ENCODE data around the gene LRRC23. TPM values are rescaled to one million over a fixed set of nuclear protein-coding genes. Genes with fewer than 3 reads are reported as not detected.

The LRRC23 gene
- total and polyA plus RNA-seq, 2 experiments from 2014 or later: 2.4 to 9.1 TPM

DNA sequence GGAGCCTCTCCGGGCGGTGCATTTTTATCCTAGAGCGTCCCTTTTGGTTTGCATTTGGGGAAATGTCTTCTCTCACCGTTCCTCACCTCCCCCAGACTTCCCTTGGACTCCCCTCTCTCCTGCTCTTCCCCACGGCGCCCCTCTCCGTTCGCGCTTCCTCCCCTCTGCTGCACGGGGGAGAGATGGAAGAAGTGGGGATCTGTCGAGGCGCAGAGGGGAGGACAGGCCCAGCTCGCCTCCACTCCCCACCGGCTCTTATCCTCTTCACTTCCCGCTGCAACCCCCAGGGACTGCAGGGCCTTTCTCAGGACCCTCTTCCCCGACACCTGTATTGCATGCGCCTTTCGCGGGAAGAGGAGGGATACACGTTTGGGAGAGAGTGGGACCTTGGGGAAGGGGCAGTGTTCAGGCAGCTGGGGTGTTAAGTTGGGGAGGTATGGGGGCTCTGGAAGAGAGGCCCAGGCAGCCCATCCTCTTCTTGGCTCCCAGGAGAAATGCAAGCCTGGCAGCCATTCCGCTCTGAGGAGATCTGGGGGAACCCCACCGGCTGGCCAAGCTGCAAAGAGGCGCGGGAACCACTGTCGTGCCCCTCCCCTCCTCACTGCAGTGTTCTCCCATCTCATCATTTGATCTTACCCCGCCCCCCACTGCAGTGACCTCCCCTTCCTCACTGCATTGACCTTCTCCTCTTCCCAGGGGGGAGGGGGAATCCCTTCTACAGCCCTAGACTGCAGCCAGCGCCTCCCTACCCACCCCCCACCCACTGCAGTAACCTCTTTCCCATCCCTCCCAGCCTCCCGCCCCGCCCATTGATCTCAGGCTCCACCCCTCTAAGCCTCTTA is 10.5 kb downstream of the LRRC23 start:
- Histone ChIP-seq H2AFZ (peak overlapping the region; percentile 85), H3K4me3 (peak overlapping the region; percentile 92), H3K79me2 (replicated peaks; ENCODE audit: insufficient read depth) (peaks cover 8% of the 10 kb centered on the region), H3K4me2 (peak overlapping the region; percentile 98), H3K27ac (ENCODE audit: low read depth) (no peak overlapping the region), H3F3A (replicated peaks; ENCODE audit: low read depth) (0 out of 2 replicates have a peak, but pooled peaks cover 15% of the 10 kb centered on the region), H3K27me3 (ENCODE audit: insufficient read depth) (no peaks in the 10 kb centered on the region), H3K4me1 (ENCODE audit: insufficient read depth) (peaks cover 19% of the 10 kb centered on the region), H3K36me3 (ENCODE audit: insufficient read depth) (peaks cover 6% of the 10 kb centered on the region), H3K9me2 (ENCODE audit: insufficient read depth) (no peaks in the 10 kb centered on the region), H4K20me1 (replicated peaks; ENCODE audit: insufficient read depth) (no peaks in the 10 kb centered on the region)
- TF ChIP-seq EZH2 (IDR thresholded peaks at IDR 0.05; ENCODE audit: low read depth, unreplicated experiment): no peak
- TF ChIP-seq, protein P1, sequence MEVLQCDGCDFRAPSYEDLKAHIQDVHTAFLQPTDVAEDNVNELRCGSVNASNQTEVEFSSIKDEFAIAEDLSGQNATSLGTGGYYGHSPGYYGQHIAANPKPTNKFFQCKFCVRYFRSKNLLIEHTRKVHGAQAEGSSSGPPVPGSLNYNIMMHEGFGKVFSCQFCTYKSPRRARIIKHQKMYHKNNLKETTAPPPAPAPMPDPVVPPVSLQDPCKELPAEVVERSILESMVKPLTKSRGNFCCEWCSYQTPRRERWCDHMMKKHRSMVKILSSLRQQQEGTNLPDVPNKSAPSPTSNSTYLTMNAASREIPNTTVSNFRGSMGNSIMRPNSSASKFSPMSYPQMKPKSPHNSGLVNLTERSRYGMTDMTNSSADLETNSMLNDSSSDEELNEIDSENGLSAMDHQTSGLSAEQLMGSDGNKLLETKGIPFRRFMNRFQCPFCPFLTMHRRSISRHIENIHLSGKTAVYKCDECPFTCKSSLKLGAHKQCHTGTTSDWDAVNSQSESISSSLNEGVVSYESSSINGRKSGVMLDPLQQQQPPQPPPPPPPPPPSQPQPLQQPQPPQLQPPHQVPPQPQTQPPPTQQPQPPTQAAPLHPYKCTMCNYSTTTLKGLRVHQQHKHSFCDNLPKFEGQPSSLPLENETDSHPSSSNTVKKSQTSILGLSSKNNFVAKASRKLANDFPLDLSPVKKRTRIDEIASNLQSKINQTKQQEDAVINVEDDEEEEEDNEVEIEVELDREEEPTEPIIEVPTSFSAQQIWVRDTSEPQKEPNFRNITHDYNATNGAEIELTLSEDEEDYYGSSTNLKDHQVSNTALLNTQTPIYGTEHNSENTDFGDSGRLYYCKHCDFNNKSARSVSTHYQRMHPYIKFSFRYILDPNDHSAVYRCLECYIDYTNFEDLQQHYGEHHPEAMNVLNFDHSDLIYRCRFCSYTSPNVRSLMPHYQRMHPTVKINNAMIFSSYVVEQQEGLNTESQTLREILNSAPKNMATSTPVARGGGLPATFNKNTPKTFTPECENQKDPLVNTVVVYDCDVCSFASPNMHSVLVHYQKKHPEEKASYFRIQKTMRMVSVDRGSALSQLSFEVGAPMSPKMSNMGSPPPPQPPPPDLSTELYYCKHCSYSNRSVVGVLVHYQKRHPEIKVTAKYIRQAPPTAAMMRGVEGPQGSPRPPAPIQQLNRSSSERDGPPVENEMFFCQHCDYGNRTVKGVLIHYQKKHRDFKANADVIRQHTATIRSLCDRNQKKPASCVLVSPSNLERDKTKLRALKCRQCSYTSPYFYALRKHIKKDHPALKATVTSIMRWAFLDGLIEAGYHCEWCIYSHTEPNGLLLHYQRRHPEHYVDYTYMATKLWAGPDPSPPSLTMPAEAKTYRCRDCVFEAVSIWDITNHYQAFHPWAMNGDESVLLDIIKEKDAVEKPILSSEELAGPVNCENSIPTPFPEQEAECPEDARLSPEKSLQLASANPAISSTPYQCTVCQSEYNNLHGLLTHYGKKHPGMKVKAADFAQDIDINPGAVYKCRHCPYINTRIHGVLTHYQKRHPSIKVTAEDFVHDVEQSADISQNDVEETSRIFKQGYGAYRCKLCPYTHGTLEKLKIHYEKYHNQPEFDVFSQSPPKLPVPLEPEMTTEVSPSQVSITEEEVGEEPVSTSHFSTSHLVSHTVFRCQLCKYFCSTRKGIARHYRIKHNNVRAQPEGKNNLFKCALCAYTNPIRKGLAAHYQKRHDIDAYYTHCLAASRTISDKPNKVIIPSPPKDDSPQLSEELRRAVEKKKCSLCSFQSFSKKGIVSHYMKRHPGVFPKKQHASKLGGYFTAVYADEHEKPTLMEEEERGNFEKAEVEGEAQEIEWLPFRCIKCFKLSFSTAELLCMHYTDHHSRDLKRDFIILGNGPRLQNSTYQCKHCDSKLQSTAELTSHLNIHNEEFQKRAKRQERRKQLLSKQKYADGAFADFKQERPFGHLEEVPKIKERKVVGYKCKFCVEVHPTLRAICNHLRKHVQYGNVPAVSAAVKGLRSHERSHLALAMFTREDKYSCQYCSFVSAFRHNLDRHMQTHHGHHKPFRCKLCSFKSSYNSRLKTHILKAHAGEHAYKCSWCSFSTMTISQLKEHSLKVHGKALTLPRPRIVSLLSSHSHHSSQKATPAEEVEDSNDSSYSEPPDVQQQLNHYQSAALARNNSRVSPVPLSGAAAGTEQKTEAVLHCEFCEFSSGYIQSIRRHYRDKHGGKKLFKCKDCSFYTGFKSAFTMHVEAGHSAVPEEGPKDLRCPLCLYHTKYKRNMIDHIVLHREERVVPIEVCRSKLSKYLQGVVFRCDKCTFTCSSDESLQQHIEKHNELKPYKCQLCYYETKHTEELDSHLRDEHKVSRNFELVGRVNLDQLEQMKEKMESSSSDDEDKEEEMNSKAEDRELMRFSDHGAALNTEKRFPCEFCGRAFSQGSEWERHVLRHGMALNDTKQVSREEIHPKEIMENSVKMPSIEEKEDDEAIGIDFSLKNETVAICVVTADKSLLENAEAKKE (CRISPR knock-in tag; IDR thresholded peaks at IDR 0.05): no peak
- no peak for TF ChIP-seq EZH2phosphoT487 (IDR thresholded peaks at IDR 0.05; ENCODE audit: unreplicated experiment)
- TF ChIP-seq JUNB (IDR thresholded peaks at IDR 0.05; ENCODE audit: unreplicated experiment): no peak
- TF ChIP-seq ZNF331 (CRISPR knock-in tag; IDR thresholded peaks at IDR 0.05; ENCODE audit: low read depth): no peak
- no peak for TF ChIP-seq ZNF114 (CRISPR knock-in tag; IDR thresholded peaks at IDR 0.05)
- TF ChIP-seq, protein P2, sequence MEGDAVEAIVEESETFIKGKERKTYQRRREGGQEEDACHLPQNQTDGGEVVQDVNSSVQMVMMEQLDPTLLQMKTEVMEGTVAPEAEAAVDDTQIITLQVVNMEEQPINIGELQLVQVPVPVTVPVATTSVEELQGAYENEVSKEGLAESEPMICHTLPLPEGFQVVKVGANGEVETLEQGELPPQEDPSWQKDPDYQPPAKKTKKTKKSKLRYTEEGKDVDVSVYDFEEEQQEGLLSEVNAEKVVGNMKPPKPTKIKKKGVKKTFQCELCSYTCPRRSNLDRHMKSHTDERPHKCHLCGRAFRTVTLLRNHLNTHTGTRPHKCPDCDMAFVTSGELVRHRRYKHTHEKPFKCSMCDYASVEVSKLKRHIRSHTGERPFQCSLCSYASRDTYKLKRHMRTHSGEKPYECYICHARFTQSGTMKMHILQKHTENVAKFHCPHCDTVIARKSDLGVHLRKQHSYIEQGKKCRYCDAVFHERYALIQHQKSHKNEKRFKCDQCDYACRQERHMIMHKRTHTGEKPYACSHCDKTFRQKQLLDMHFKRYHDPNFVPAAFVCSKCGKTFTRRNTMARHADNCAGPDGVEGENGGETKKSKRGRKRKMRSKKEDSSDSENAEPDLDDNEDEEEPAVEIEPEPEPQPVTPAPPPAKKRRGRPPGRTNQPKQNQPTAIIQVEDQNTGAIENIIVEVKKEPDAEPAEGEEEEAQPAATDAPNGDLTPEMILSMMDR (conservative IDR thresholded peaks at IDR 0.05; ENCODE audit: low read depth in 2 of 2): no peak
- no peak for TF ChIP-seq NANOG (IDR thresholded peaks at IDR 0.05; ENCODE audit: borderline replicate concordance)
- no peak for TF ChIP-seq POLR2AphosphoS5 (IDR thresholded peaks at IDR 0.05; ENCODE audit: low read depth)
- no peak for TF ChIP-seq CREB1 (CRISPR knock-in tag; IDR thresholded peaks at IDR 0.05; ENCODE audit: low read depth)
- TF ChIP-seq, protein P3, sequence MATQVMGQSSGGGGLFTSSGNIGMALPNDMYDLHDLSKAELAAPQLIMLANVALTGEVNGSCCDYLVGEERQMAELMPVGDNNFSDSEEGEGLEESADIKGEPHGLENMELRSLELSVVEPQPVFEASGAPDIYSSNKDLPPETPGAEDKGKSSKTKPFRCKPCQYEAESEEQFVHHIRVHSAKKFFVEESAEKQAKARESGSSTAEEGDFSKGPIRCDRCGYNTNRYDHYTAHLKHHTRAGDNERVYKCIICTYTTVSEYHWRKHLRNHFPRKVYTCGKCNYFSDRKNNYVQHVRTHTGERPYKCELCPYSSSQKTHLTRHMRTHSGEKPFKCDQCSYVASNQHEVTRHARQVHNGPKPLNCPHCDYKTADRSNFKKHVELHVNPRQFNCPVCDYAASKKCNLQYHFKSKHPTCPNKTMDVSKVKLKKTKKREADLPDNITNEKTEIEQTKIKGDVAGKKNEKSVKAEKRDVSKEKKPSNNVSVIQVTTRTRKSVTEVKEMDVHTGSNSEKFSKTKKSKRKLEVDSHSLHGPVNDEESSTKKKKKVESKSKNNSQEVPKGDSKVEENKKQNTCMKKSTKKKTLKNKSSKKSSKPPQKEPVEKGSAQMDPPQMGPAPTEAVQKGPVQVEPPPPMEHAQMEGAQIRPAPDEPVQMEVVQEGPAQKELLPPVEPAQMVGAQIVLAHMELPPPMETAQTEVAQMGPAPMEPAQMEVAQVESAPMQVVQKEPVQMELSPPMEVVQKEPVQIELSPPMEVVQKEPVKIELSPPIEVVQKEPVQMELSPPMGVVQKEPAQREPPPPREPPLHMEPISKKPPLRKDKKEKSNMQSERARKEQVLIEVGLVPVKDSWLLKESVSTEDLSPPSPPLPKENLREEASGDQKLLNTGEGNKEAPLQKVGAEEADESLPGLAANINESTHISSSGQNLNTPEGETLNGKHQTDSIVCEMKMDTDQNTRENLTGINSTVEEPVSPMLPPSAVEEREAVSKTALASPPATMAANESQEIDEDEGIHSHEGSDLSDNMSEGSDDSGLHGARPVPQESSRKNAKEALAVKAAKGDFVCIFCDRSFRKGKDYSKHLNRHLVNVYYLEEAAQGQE (IDR thresholded peaks at IDR 0.05; ENCODE audit: unreplicated experiment): no peak
- TF ChIP-seq STAT1 (IDR thresholded peaks at IDR 0.05; ENCODE audit: unreplicated experiment): no peak
- TF ChIP-seq, protein P4, sequence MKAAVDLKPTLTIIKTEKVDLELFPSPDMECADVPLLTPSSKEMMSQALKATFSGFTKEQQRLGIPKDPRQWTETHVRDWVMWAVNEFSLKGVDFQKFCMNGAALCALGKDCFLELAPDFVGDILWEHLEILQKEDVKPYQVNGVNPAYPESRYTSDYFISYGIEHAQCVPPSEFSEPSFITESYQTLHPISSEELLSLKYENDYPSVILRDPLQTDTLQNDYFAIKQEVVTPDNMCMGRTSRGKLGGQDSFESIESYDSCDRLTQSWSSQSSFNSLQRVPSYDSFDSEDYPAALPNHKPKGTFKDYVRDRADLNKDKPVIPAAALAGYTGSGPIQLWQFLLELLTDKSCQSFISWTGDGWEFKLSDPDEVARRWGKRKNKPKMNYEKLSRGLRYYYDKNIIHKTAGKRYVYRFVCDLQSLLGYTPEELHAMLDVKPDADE (IDR thresholded peaks at IDR 0.05): no peak
- peak overlapping the region; percentile 97 for H3K4me3 Mint-ChIP-seq
- H3K27ac Mint-ChIP-seq: peak overlapping the region; percentile 43
- DNase-seq (ENCODE audit: low spot score) (peak; percentile 87), ATAC-seq (peak; percentile 49)
- peaks cover 42% of the 10 kb centered on the region for H3K36me3 Mint-ChIP-seq (ENCODE audit: low read depth)
- H3K27me3 Mint-ChIP-seq (ENCODE audit: insufficient read depth, low read depth, poor library complexity): peaks cover 17% of the 10 kb centered on the region
- no peaks in the 10 kb centered on the region for H3K9me3 Mint-ChIP-seq
- H3K4me1 Mint-ChIP-seq: peaks cover 39% of the 10 kb centered on the region

All from GM23338 (cell line).